Umbilical cord (tissue), 2 donors: ENCODE measurements around the gene PCCA. TPM values are rescaled to one million over a fixed set of nuclear protein-coding genes. Genes with fewer than 3 reads are reported as not detected.
"Not testable (repeated sequence)": the region's sequence is repeated elsewhere in the genome, so short reads cannot be mapped to it uniquely, and the experiment has no call there.

Experiments
- DNase-seq: peaks from one replicate; pipeline ENCODE4 v3.0.0-alpha.2; 2015; ENCODE audit warnings: low spot score
- total RNA-seq: library from RNA; depleted of rRNA; stranded (reverse); fragments of >200 nt; gene quantifications from one replicate; pipeline ENCODE4 v1.2.3, GENCODE V29; 2014; ENCODE audit warnings: low replicate concordance; ENCODE audit not compliant: insufficient read depth

PCCA gene
- total RNA-seq, 1 donor from 2014 or later = 70.3 TPM

GRCh38 chr13:100524688-100525087, 435.8 kb downstream of the PCCA start:
- DNase-seq = not testable (repeated sequence)

GRCh38 chr13:100525453-100526317, 436.8 kb downstream of the PCCA start:
- no peak for DNase-seq

GRCh38 chr13:100526318-100527000, 437.6 kb downstream of the PCCA start:
- no peak for DNase-seq

GRCh38 chr13:100527644-100528043, 438.8 kb downstream of the PCCA start:
- DNase-seq = no peak

GRCh38 chr13:100528353-100528752, 439.5 kb downstream of the PCCA start:
- DNase-seq = no peak

- DNase-seq = no peak
Measured at GRCh38 chr13:100528820-100529219, 439.9 kb downstream of the PCCA start.

- DNase-seq = no peak
Measured at GRCh38 chr13:100529666-100530377, 440.9 kb downstream of the PCCA start.

GRCh38 chr13:100530671-100531213, 441.8 kb downstream of the PCCA start:
- no peak for DNase-seq

- DNase-seq = no peak
Measured at GRCh38 chr13:100532090-100532766, 443.3 kb downstream of the PCCA start.

GRCh38 chr13:100532836-100533435, 444.0 kb downstream of the PCCA start:
- no peak for DNase-seq

- DNase-seq = no peak
Measured at GRCh38 chr13:100533588-100534041, 444.7 kb downstream of the PCCA start.

GRCh38 chr13:100534147-100534843, 445.4 kb downstream of the PCCA start:
- DNase-seq = no peak

GRCh38 chr13:100534911-100535310, 446.0 kb downstream of the PCCA start:
- no peak for DNase-seq

GRCh38 chr13:100535426-100536135, 446.7 kb downstream of the PCCA start:
- DNase-seq = no peak

GRCh38 chr13:100536643-100537180, 447.8 kb downstream of the PCCA start:
- no peak for DNase-seq

- no peak for DNase-seq
Measured at GRCh38 chr13:100537486-100537885, 448.6 kb downstream of the PCCA start.

- DNase-seq = no peak
Measured at GRCh38 chr13:100537951-100538462, 449.1 kb downstream of the PCCA start.

GRCh38 chr13:100540621-100541020, 451.7 kb downstream of the PCCA start:
- DNase-seq = no peak
